ENCODE data around the gene TLR6.
"Not testable (repeated sequence)": the region's sequence is repeated elsewhere in the genome, so short reads cannot be mapped to it uniquely, and the experiment has no call there.

The TLR6 gene

GRCh38 chr4:38791010-38791409, 65.6 kb downstream of the TLR6 start:
- no peak for DNase-seq (ENCODE audit: low read depth in 3 of 3, low spot score in 1 of 3)

- DNase-seq (ENCODE audit: low read depth in 3 of 3, low spot score in 1 of 3) = no peak
Observed at GRCh38 chr4:38788317-38788716, 68.3 kb downstream of the TLR6 start.

- no peak for DNase-seq (ENCODE audit: low read depth in 3 of 3, low spot score in 1 of 3)
Observed at GRCh38 chr4:38787693-38788092, 68.9 kb downstream of the TLR6 start.

- no peak for DNase-seq (ENCODE audit: low read depth in 3 of 3, low spot score in 1 of 3)
Observed at GRCh38 chr4:38785901-38786402, 70.7 kb downstream of the TLR6 start.

- no peak for DNase-seq (ENCODE audit: low read depth in 3 of 3, low spot score in 1 of 3)
Observed at GRCh38 chr4:38785041-38785790, 71.4 kb downstream of the TLR6 start.

GRCh38 chr4:38784141-38784540, 72.5 kb downstream of the TLR6 start:
- DNase-seq (ENCODE audit: low read depth in 3 of 3, low spot score in 1 of 3) = no peak

GRCh38 chr4:38783109-38783460, 73.5 kb downstream of the TLR6 start:
- no peak for DNase-seq (ENCODE audit: low read depth in 3 of 3, low spot score in 1 of 3)

- no peak for DNase-seq (ENCODE audit: low read depth in 3 of 3, low spot score in 1 of 3)
Observed at GRCh38 chr4:38782452-38783108, 74.0 kb downstream of the TLR6 start, which contains the start of gene TLR10. TSS of gene TLR10 (minus strand) at chr4:38782990. CDS start at chr4:38775590, 7,400 bp downstream.

GRCh38 chr4:38781854-38782261, 74.8 kb downstream of the TLR6 start:
- DNase-seq (ENCODE audit: low read depth in 3 of 3, low spot score in 1 of 3) = no peak

GRCh38 chr4:38780833-38781484, 75.7 kb downstream of the TLR6 start:
- DNase-seq (ENCODE audit: low read depth in 3 of 3, low spot score in 1 of 3) = no peak

- no peak for DNase-seq (ENCODE audit: low read depth in 3 of 3, low spot score in 1 of 3)
Observed at GRCh38 chr4:38779790-38780189, 76.8 kb downstream of the TLR6 start.

GRCh38 chr4:38777925-38778324, 78.7 kb downstream of the TLR6 start:
- DNase-seq (ENCODE audit: low read depth in 3 of 3, low spot score in 1 of 3) = not testable (repeated sequence)

GRCh38 chr4:38775326-38775725, 81.3 kb downstream of the TLR6 start:
- no peak for DNase-seq (ENCODE audit: low read depth in 3 of 3, low spot score in 1 of 3)

- DNase-seq (ENCODE audit: low read depth in 3 of 3, low spot score in 1 of 3) = no peak
Observed at GRCh38 chr4:38774181-38774955, 82.2 kb downstream of the TLR6 start.

All from stimulated activated CD4-positive, alpha-beta T cell treated with anti-CD3 and anti-CD28 coated beads, TNF-alpha, amount 100 ng/mL, for 1 hour (primary cell).